K562 (cell line): Measurements from ENCODE around the gene EYA2. TPM values are rescaled to one million over a fixed set of nuclear protein-coding genes. Genes with fewer than 3 reads are reported as not detected.

Experiments used
- ELF1 ChIP-seq: fragments of 200-800 bp; sonication (Bioruptor generic); IDR thresholded peaks from 2 replicates; pipeline ENCODE4 v1.6.1; 2016; ENCODE audit warnings: missing genetic modification characterization, missing compliant biosample characterization
- ETS2 ChIP-seq: IDR thresholded peaks from 2 replicates; pipeline ENCODE4 v1.6.1; 2016; ENCODE audit warnings: borderline replicate concordance, missing genetic modification characterization, mild to moderate bottlenecking, moderate library complexity, missing compliant biosample characterization; ENCODE audit not compliant: poor library complexity, severe bottlenecking
- FOXP1 ChIP-seq: sonication (generic); formaldehyde crosslinking; IDR thresholded peaks from 2 replicates; pipeline ENCODE4 v1.8.0; 2022; ENCODE audit warnings: mild to moderate bottlenecking, missing genetic modification reagents
- MAZ ChIP-seq, 2 experiments: fragments of 450-650 bp in 1 of 2; sonication (generic) in 1 of 2; formaldehyde crosslinking; IDR thresholded peaks in 1 of 2; conservative IDR thresholded peaks in 1 of 2; 2 replicates each; pipeline versions ENCODE4 v1.4.0 to v1.5.0; 2020; ENCODE audit warnings: mild to moderate bottlenecking in 1 of 2, missing genetic modification reagents in 1 of 2
- NRF1 ChIP-seq, 2 experiments: fragments of 450-650 bp; IDR thresholded peaks in 1 of 2; conservative IDR thresholded peaks in 1 of 2; 2 replicates each; pipeline ENCODE4 v1.6.1; 2014; ENCODE audit warnings: mild to moderate bottlenecking in 2 of 2
- RAD51 ChIP-seq: fragments of 450-650 bp; IDR thresholded peaks from 2 replicates; pipeline ENCODE4 v1.7.1; 2016; ENCODE audit warnings: low read depth, mild to moderate bottlenecking, borderline replicate concordance
- SMARCA4 ChIP-seq: fragments of 450-650 bp; IDR thresholded peaks from 2 replicates; pipeline ENCODE4 v1.6.1; 2016
- TFAM ChIP-seq: fragments of 250-450 bp; sonication (Bioruptor Pico); conservative IDR thresholded peaks from 2 replicates; pipeline ENCODE4 v1.5.0; 2021; ENCODE audit warnings: mild to moderate bottlenecking, moderate library complexity
- U2AF1 ChIP-seq: fragments of 200-400 bp; formaldehyde crosslinking; optimal IDR thresholded peaks from 2 replicates; pipeline ENCODE3; 2017; ENCODE audit warnings: mild to moderate bottlenecking, low read depth, low read length, moderate library complexity
- polyA plus RNA-seq, 8 experiments: library from polyadenylated mRNA; depleted of rRNA in 4 of 8; stranded (reverse) in 5 of 8; unstranded in 3 of 8; fragments of >200 nt; fragmentation: Nextera tagmentation in 2 of 8; fragmentation: Illumina TruSeq in 1 of 8; extraction: Ambion mirVana in 2 of 8; extraction: Trizol in 1 of 8; gene quantifications; 2 replicates each; pipeline versions ENCODE4 v1.2.1 to v1.2.3, GENCODE V29; 2011 to 2014; ENCODE audit warnings: inconsistent platforms in 1 of 8, missing spikeins in 1 of 8
- total RNA-seq, 7 experiments: library from RNA; depleted of rRNA in 6 of 7; stranded (reverse); fragments of >200 nt in 6 of 7; fragmentation: Illumina TruSeq in 2 of 7; extraction: Trizol in 2 of 7; gene quantifications; 2 replicates each; pipeline versions ENCODE4 v1.2.1 to v1.2.3, GENCODE V29; 2011 to 2021; ENCODE audit warnings: low replicate concordance in 1 of 7
- TF ChIP-seq, protein P1 (sequence below): sonication (generic); formaldehyde crosslinking; IDR thresholded peaks from 2 replicates; pipeline ENCODE4 v1.8.1; 2023; ENCODE audit warnings: mild to moderate bottlenecking, missing genetic modification reagents

EYA2 gene
- total and polyA plus RNA-seq, 9 of the 15 experiments (the other 6 are each of a cell fraction or from before 2014, with no cell fraction given), result 0.03 TPM; not detected in 8

DNA sequence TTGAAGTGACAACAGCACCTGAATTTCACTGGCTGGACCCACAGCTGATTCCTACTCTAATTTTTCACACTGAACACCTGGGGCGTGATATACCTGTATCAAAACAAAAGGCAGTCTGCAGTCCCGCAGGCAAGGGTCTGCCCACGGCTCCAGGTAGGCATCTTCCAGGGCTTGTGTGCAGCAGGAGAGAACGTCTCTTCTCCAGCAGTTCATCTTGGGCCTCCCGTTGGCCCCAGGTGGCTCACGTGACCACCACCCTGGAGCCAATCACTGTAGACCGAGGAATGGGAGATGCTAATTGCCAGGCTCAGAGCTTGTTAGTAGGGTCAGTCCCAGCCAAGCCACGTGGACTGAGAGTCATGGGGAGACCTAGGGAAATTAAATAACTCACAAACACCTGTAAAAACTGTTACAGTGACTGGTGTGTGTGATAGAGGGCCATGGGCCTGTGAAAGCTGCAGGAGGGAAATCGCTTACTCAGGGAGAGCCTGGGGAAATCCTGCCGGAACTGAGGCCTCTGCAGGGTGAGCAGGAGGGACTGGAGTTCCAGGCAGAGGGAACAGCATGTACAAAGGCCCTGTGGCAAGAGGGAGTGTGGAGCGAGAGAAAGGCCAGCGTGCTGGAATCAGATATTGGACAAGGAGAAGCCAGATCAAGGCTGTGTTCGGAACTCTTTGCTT is 83.4 kb downstream of the EYA2 start (continued):
- TF ChIP-seq, protein P1, sequence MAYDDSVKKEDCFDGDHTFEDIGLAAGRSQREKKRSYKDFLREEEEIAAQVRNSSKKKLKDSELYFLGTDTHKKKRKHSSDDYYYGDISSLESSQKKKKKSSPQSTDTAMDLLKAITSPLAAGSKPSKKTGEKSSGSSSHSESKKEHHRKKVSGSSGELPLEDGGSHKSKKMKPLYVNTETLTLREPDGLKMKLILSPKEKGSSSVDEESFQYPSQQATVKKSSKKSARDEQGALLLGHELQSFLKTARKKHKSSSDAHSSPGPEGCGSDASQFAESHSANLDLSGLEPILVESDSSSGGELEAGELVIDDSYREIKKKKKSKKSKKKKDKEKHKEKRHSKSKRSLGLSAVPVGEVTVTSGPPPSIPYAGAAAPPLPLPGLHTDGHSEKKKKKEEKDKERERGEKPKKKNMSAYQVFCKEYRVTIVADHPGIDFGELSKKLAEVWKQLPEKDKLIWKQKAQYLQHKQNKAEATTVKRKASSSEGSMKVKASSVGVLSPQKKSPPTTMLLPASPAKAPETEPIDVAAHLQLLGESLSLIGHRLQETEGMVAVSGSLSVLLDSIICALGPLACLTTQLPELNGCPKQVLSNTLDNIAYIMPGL (CRISPR knock-in tag), result no peak
- peak; percentile 49; the same call in 1 of the 2 replicates for TF ChIP-seq RAD51
- TF ChIP-seq SMARCA4, result no peak
- no peak for TF ChIP-seq TFAM
- no peak for TF ChIP-seq ETS2 (tag)
- no peak for TF ChIP-seq FOXP1 (CRISPR knock-in tag)
- no peak for TF ChIP-seq U2AF1
- no peak for TF ChIP-seq NRF1 (conservative IDR thresholded peaks at IDR 0.05 in 1 of 2, IDR thresholded peaks at IDR 0.05 in 1 of 2)
- TF ChIP-seq ELF1 (tag), result no peak
- TF ChIP-seq MAZ (CRISPR knock-in tag; conservative IDR thresholded peaks at IDR 0.05 in 1 of 2, IDR thresholded peaks at IDR 0.05 in 1 of 2), result no peak
